NT2/D1 (cell line): ENCODE measurements around the gene TBC1D5.

Source experiments
- DNase-seq: peaks from one replicate; pipeline ENCODE4 v3.0.0-alpha.2; 2011; ENCODE audit warnings: low read depth, low spot score
- H3K27me3 ChIP-seq: 2 replicates; pipeline ENCODE4 v1.6.0; 2011; ENCODE audit warnings: mild to moderate bottlenecking; ENCODE audit not compliant: insufficient read length, insufficient read depth
- H3K36me3 ChIP-seq: 2 replicates; pipeline ENCODE4 v1.6.1; 2011; ENCODE audit warnings: mild to moderate bottlenecking, low read length, mixed read lengths; ENCODE audit not compliant: insufficient read depth, insufficient read length
- H3K4me1 ChIP-seq: 2 replicates; pipeline ENCODE4 v1.5.1; 2011; ENCODE audit not compliant: insufficient read depth, insufficient read length
- H3K4me3 ChIP-seq: 2 replicates; pipeline ENCODE4 v1.5.1; 2011; ENCODE audit warnings: low read depth; ENCODE audit not compliant: insufficient read length
- H3K9ac ChIP-seq: 2 replicates; pipeline ENCODE4 v1.6.0; 2011; ENCODE audit warnings: low read depth; ENCODE audit not compliant: insufficient read length
- H3K9me3 ChIP-seq: 2 replicates; pipeline ENCODE4 v1.5.1; 2011; ENCODE audit warnings: mild to moderate bottlenecking, low read length; ENCODE audit not compliant: insufficient read depth
- SUZ12 ChIP-seq: IDR thresholded peaks from 2 replicates; pipeline ENCODE4 v1.6.1; 2011; ENCODE audit not compliant: insufficient read length, insufficient read depth; ENCODE audit errors: extremely low read depth
- YY1 ChIP-seq: IDR thresholded peaks from 2 replicates; pipeline ENCODE4 v1.6.1; 2011; ENCODE audit not compliant: insufficient read length, insufficient read depth
- ZNF274 ChIP-seq: IDR thresholded peaks from 2 replicates; pipeline ENCODE4 v1.6.1; 2011; ENCODE audit warnings: mild to moderate bottlenecking, low read depth, low read length

Gene TBC1D5

DNA sequence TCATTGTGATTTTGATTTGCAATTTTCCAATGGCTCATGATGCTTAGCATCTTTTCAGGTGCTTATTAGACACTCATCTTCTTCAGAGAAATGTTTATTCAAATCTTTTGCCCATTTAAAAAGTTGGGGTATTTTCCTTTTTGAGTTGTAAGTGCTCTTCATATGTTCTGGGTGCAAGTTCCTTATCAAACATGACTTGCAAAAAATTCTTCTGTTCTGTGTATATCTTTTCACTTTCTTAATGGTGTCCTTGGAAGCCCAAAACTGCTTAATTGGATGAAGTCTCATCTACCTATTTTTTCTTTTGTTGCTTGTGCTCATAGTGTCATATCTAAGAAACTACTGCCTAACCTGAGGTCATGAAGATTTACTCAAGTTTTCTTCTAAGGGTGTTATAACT, 524.8 kb downstream of the TBC1D5 start:
- Histone ChIP-seq H3K4me3 (no peak overlapping the region), H3K9ac (no peak overlapping the region), H3K36me3 (no peaks in the 10 kb centered on the region), H3K4me1 (no peaks in the 10 kb centered on the region), H3K9me3 (peaks cover 4% of the 10 kb centered on the region; the same call in 1 of the 2 replicates), H3K27me3 (no peaks in the 10 kb centered on the region)
- TF ChIP-seq YY1 (no peak), ZNF274 (no peak), SUZ12 (no peak)
- no peak for DNase-seq

DNA sequence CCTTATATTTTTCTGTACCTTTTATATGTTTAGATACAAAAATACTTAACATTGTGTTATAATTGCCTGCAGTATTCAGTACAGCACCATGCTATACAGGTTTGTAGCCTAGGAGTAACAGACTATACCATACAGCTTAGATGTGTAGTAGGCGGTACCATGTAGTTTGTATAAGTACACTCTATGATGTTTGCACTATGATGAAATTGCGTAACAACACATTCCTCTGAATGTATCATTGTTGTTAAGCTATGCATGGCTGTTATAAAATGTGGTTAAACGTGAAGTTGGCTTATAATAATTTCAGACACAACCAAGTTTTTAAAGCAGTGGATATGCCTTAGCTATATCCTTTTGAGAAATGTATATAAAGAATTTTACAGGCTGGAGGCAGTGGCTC, 529.3 kb downstream of the TBC1D5 start:
- Histone ChIP-seq H3K9ac (no peak overlapping the region), H3K4me1 (no peaks in the 10 kb centered on the region), H3K9me3 (no peaks in the 10 kb centered on the region), H3K4me3 (no peak overlapping the region), H3K27me3 (no peaks in the 10 kb centered on the region), H3K36me3 (no peaks in the 10 kb centered on the region)
- DNase-seq, result no peak
- TF ChIP-seq YY1 (no peak), SUZ12 (no peak), ZNF274 (no peak)

DNA sequence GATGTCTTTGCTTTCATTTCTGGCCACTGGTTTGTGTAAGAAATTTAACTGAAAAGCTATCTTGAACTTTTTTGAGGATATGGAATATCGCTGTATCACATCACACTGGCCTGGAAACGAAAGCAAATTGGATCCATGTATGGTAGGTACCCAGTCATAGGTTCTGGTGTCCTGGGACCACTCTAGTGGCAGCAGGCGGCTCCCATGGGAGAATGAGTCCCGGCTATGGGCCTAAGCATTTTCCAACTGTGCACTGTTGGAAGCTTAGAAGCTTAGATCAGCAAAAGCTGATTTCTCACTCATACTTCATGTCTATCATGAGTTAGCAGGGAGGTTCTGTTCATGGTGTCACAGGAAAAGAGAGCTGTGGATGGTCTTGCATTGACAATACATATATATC, 534.5 kb downstream of the TBC1D5 start:
- Histone ChIP-seq H3K27me3 (no peaks in the 10 kb centered on the region), H3K36me3 (no peaks in the 10 kb centered on the region), H3K9ac (no peak overlapping the region), H3K4me3 (no peak overlapping the region), H3K9me3 (peaks cover 2% of the 10 kb centered on the region; the same call in 1 of the 2 replicates), H3K4me1 (no peaks in the 10 kb centered on the region)
- TF ChIP-seq YY1 (no peak), ZNF274 (no peak), SUZ12 (no peak)
- DNase-seq, result no peak

DNA sequence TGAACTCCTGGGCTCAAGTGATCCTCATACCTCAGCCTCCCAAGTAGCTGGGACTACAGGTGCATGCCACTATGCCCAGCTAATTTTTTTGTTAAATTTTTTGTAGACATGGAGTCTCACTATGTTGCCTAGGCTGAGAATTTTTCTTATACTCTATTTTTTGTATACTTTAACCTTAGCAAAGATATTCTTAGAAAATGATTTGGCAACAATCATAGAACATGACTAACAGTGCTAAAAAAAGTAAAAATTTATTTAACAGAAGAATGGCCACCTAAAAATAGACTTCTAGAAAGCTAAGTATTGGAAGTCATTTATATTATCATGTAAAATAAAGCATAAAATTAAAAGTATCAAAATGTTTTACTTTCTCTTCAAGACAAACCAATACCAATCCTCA, 535.4 kb downstream of the TBC1D5 start:
- Histone ChIP-seq H3K9me3 (peaks cover 11% of the 10 kb centered on the region; the same call in 1 of the 2 replicates), H3K36me3 (no peaks in the 10 kb centered on the region), H3K4me3 (no peak overlapping the region), H3K27me3 (no peaks in the 10 kb centered on the region), H3K9ac (no peak overlapping the region), H3K4me1 (no peaks in the 10 kb centered on the region)
- DNase-seq, result no peak
- TF ChIP-seq SUZ12 (no peak), ZNF274 (no peak), YY1 (no peak)

DNA sequence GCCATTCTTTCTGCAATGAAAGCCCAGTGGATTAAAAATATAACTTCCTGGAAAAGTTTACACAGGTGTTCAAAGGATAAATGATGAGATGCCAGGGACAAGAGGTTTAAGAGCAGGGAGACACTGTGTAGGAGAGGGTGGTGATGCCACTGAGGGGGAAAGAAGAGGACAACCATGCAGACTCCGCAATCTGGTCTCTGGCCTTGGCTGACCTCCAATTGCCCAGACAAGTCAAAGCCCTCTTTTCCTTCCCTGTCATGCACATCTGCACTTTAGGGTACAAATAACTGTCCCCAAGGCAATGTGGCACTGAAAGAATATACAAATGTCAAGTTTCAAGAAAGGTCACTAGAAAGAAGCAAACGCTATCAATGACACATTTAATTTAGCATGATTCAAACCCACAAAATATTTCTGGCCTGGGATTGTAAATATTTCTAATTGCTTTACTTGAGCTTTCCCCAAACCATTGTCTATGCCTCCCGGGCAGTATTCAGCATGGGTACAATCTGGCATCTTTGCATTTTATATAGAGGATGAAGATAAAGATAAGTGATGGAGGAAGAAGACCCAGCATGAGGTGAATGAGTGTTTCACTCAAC, 538.3 kb downstream of the TBC1D5 start:
- H3K9ac ChIP-seq, result no peak overlapping the region
- no peak for DNase-seq
- H3K9me3 ChIP-seq, result peaks cover 15% of the 10 kb centered on the region; the same call in 1 of the 2 replicates
- no peaks in the 10 kb centered on the region for H3K27me3 ChIP-seq
- no peak for TF ChIP-seq SUZ12
- TF ChIP-seq ZNF274, result no peak
- TF ChIP-seq YY1, result no peak
- H3K4me3 ChIP-seq, result no peak overlapping the region
- H3K36me3 ChIP-seq, result no peaks in the 10 kb centered on the region
- H3K4me1 ChIP-seq, result no peaks in the 10 kb centered on the region

DNA sequence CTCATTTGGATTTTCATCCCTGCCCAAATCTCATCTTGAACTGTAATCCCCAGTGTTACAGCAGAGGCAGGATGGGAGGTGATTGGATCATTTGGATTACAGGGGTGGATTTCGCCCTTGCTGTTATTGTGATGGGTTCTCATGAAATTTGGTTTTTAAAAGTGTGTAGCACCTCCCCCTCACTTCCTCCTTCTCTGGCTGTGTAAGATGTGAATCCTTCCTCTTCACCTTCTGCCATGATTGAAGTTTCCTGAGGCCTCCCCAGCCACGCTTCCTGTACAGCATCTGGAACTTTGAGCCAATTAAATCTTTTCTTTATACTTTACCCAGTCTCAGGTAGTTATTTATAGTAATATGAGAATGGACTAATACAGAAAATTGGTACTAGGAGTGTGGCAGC, 540.9 kb downstream of the TBC1D5 start:
- no peak for TF ChIP-seq SUZ12
- no peak for TF ChIP-seq ZNF274
- TF ChIP-seq YY1, result no peak
- DNase-seq, result no peak
- no peaks in the 10 kb centered on the region for H3K4me1 ChIP-seq
- H3K36me3 ChIP-seq, result no peaks in the 10 kb centered on the region
- H3K9ac ChIP-seq, result no peak overlapping the region
- no peaks in the 10 kb centered on the region for H3K27me3 ChIP-seq
- H3K9me3 ChIP-seq, result peaks cover 15% of the 10 kb centered on the region; the same call in 1 of the 2 replicates
- H3K4me3 ChIP-seq, result no peak overlapping the region

DNA sequence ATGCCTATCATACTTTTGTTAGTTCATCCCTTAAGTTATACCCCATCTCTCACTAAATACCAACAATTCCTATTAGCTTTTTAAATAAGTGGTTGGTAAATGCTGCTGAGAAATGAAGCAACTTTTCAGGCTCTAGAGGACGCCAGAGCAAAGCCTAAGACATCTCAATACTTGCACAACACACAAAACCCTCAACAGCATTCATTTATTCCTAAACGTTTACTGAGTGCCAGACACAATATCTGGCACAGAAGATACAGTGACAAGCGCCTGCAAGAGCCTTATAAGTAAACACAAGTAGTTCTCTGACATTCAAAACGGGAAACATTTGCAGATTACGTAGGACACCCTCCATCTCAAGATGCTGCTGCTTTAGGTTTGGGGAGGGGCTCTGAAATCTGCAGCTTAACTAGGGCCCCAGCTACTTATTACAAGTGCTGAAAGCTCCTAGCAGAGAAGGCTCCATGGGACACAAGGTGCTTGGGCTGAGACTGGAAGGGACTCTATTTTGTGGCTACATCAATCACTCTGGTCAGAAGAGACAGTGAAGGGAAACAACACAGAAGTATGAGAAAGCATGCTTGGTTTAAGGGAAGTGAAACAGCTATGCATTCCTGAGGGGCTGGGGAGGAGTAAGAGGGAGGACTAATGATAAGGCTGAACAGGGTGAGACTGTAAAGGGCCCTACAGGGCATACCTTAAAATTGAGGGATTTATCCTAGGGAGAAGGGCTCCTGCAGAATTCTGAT, 546.4 kb downstream of the TBC1D5 start:
- Histone ChIP-seq H3K9me3 (no peaks in the 10 kb centered on the region), H3K4me1 (no peaks in the 10 kb centered on the region), H3K4me3 (no peak overlapping the region), H3K9ac (no peak overlapping the region), H3K36me3 (no peaks in the 10 kb centered on the region), H3K27me3 (no peaks in the 10 kb centered on the region)
- TF ChIP-seq ZNF274, result no peak
- TF ChIP-seq YY1, result no peak
- no peak for DNase-seq
